ENCODE data around the gene FHAD1. TPM values are rescaled to one million over a fixed set of nuclear protein-coding genes. Genes with fewer than 3 reads are reported as not detected.

Gene FHAD1
- total and polyA plus RNA-seq, 10 of the 15 experiments (the other 5 are each of a cell fraction or from before 2014, with no cell fraction given) = 0.09 to 1.0 (median 0.32) TPM; not detected in 2

GRCh38 chr1:15264769-15265168 is 17.7 kb downstream of the FHAD1 start (continued):
- TF ChIP-seq CBFB (IDR thresholded peaks at IDR 0.05; ENCODE audit: low read depth) = no peak
- TF ChIP-seq SMC3 (IDR thresholded peaks at IDR 0.05; ENCODE audit: borderline replicate concordance, low read length) = no peak
- TF ChIP-seq RCOR1 (conservative IDR thresholded peaks at IDR 0.05; ENCODE audit: low read depth, low read length) = no peak
- no peak for TF ChIP-seq RBBP5 (conservative IDR thresholded peaks at IDR 0.05)
- no peak for TF ChIP-seq FOS (IDR thresholded peaks at IDR 0.05; ENCODE audit: borderline replicate concordance, extremely low read depth, insufficient read length)
- no peak for TF ChIP-seq ZNF24 (IDR thresholded peaks at IDR 0.05)
- TF ChIP-seq ZZZ3 (IDR thresholded peaks at IDR 0.05; ENCODE audit: control insufficient read depth, insufficient read length, low read depth) = no peak

- FAIRE-seq = no peak
- no peak for ATAC-seq
- no peak overlapping the region for H3K27ac ChIP-seq (ENCODE audit: control insufficient read depth, insufficient read depth)
- no peak for DNase-seq (ENCODE audit: low read depth, low spot score)
- no peaks in the 10 kb centered on the region for H3K36me3 ChIP-seq (ENCODE audit: control insufficient read depth in 2 of 2, insufficient read depth in 2 of 2, low read length in 1 of 2)
- ChIA-PET POLR2A (no interaction called here), RAD21 (ENCODE audit: unreplicated experiment) (interaction anchor here (0.7 to 8.2 kb wide), 16 partner anchors 9 to 142 kb away, joined by 3 to 166 read pairs (median 5); partner anchors contain the start of genes FHAD1 and TMEM51), SMC1A (ENCODE audit: uncharacterized antibody, unreplicated experiment) (interaction anchor here (0.6 to 7.3 kb wide), 20 partner anchors 10 to 346 kb away, joined by 3 to 171 read pairs (median 6); partner anchors contain the start of gene TMEM51), CTCF (interaction anchor here (0.9 to 9.2 kb wide), 26 partner anchors 7 to 144 kb away, joined by 3 to 219 read pairs (median 5); partner anchors contain the start of genes FHAD1 and TMEM51)
- H3K27me3 ChIP-seq (replicated peaks in 1 of 2; ENCODE audit: control insufficient read depth in 2 of 2, insufficient read depth in 2 of 2, low read length in 1 of 2) = no peaks in the 10 kb centered on the region
- no peak overlapping the region for H3K4me2 ChIP-seq (ENCODE audit: control insufficient read depth, insufficient read depth)
- H3K4me1 ChIP-seq (ENCODE audit: control insufficient read depth, insufficient read depth, low read length) = no peaks in the 10 kb centered on the region
- intact Hi-C loops (cut with micrococcal nuclease; ENCODE audit: unreplicated experiment) (no loop called here), in situ Hi-C loops (cut with MboI) (loop anchor here (5.0 kb wide), 1 partner anchor 144 kb away; no protein-coding TSS in a partner anchor)
- H3K79me2 ChIP-seq (ENCODE audit: control insufficient read depth, insufficient read depth, low read length) = no peaks in the 10 kb centered on the region
- H3K9me3 ChIP-seq (replicated peaks; ENCODE audit: control insufficient read depth, insufficient read depth, low read length) = no peaks in the 10 kb centered on the region; the same call in 2 of the 3 replicates
- no peaks in the 10 kb centered on the region for H4K20me1 ChIP-seq (ENCODE audit: control insufficient read depth, insufficient read depth)
- TF ChIP-seq POU2F2 (IDR thresholded peaks at IDR 0.05; ENCODE audit: borderline replicate concordance, low read depth, low read length) = no peak
- no peak for TF ChIP-seq REST (IDR thresholded peaks at IDR 0.05; ENCODE audit: low read depth, low read length)
- no peak for TF ChIP-seq NRF1 (conservative IDR thresholded peaks at IDR 0.05; ENCODE audit: low read depth, low read length)
- no peak for TF ChIP-seq CBX3 (IDR thresholded peaks at IDR 0.05; ENCODE audit: borderline replicate concordance, low read depth)
- TF ChIP-seq SUPT20H (IDR thresholded peaks at IDR 0.05; ENCODE audit: borderline replicate concordance, control insufficient read depth, low read depth, low read length) = no peak
- no peak for TF ChIP-seq FOS (IDR thresholded peaks at IDR 0.05; ENCODE audit: borderline replicate concordance, extremely low read depth, insufficient read length)
- TF ChIP-seq JUNB (IDR thresholded peaks at IDR 0.05) = no peak
- TF ChIP-seq ATF2 (IDR thresholded peaks at IDR 0.05; ENCODE audit: low read length) = no peak
- no peak for TF ChIP-seq EGR1 (IDR thresholded peaks at IDR 0.05; ENCODE audit: borderline replicate concordance in 1 of 2, low read depth in 2 of 2, low read length in 2 of 2)
- no peak for TF ChIP-seq ETV6 (conservative IDR thresholded peaks at IDR 0.05 in 1 of 2, IDR thresholded peaks at IDR 0.05 in 1 of 2; ENCODE audit: borderline replicate concordance in 1 of 2, low read depth in 1 of 2)
- TF ChIP-seq CEBPB (IDR thresholded peaks at IDR 0.05; ENCODE audit: borderline replicate concordance in 1 of 2, low read depth in 2 of 2, low read length in 2 of 2) = no peak
- no peak for TF ChIP-seq CHD2 (IDR thresholded peaks at IDR 0.05; ENCODE audit: borderline replicate concordance, low read depth, low read length)
- H3K4me3 ChIP-seq = no peak overlapping the region
- no TSS peak for BruUV-seq (replicated peaks)
- WGBS (ENCODE audit: insufficient coverage, insufficient replicate concordance, low lambda C conversion rate, missing lambda C conversion rate) = 57% methylated on average over 6 of the region's 7 CpGs
- H2AFZ ChIP-seq (ENCODE audit: control insufficient read depth, low read depth, low read length) = no peak overlapping the region
- H3K9ac ChIP-seq (ENCODE audit: control insufficient read depth, insufficient read depth, low read length) = no peak overlapping the region
These were observed 24.2 kb downstream of the FHAD1 start for GRCh38 chr1:15271196-15271595.
